Tibial artery (tissue), 4 donors: ENCODE measurements around the gene THRB.
A peak's percentile ranks its signal among the peaks of the same experiment; 100 is the strongest.

Experiments used
- DNase-seq, 2 donors: peaks; one replicate each; pipeline ENCODE4 v3.0.0-alpha.2; 2019
- H3K27ac ChIP-seq, 2 donors: fragments of 200-600 bp; sonication (generic) in 1 of 2; 1 replicate in 1 of 2; 2 replicates in 1 of 2; pipeline ENCODE4 v1.5.1; 2018 to 2019; ENCODE audit warnings: mild to moderate bottlenecking in 1 of 2
- H3K27me3 ChIP-seq, 2 donors: fragments of 200-600 bp; sonication (generic) in 1 of 2; one replicate each; pipeline versions ENCODE4 v1.5.1 to v1.6.0; 2016 to 2019
- H3K36me3 ChIP-seq, 3 donors: fragments of 200-600 bp; sonication (generic) in 2 of 3; one replicate each; pipeline ENCODE4 v1.5.1; 2016 to 2019; ENCODE audit warnings: mild to moderate bottlenecking in 2 of 3
- H3K4me1 ChIP-seq, 4 donors: fragments of 200-600 bp; sonication (generic) in 2 of 4; 1 replicate in 3 of 4; 2 replicates in 1 of 4; pipeline ENCODE4 v1.5.1; 2016 to 2019
- H3K4me3 ChIP-seq, 2 donors: fragments of 200-600 bp; sonication (generic) in 1 of 2; 1 replicate in 1 of 2; 2 replicates in 1 of 2; pipeline ENCODE4 v1.5.1; 2018 to 2019; ENCODE audit warnings: mild to moderate bottlenecking in 2 of 2
- H3K9me3 ChIP-seq, 3 donors: fragments of 200-600 bp; sonication (generic) in 1 of 3; one replicate each; pipeline ENCODE4 v1.5.1; 2016 to 2019
- CTCF ChIP-seq, 2 experiments: fragments of 200-600 bp in 1 of 2; fragments of 450-650 bp in 1 of 2; IDR thresholded peaks; one replicate each; pipeline ENCODE4 v1.5.1; 2017 to 2019; ENCODE audit warnings: antibody characterized with exemption in 2 of 2, mild to moderate bottlenecking in 1 of 2, moderate library complexity in 1 of 2
- intact Hi-C: fragments of 100-400 bp; cut with DNase I; formaldehyde crosslinking; loops from one replicate; pipeline ENCODE4 v1.15.0; 2023; ENCODE audit warnings: low total_unique reads

THRB gene

GRCh38 chr3:24320601-24321000 lies 174.0 kb downstream of the THRB start:
- Histone ChIP-seq H3K9me3 (no peaks in the 10 kb centered on the region), H3K27me3 (no peaks in the 10 kb centered on the region), H3K36me3 (peaks cover 0 to 6% (median 0%) of the 10 kb centered on the region in 3 donors), H3K27ac (no peak overlapping the region), H3K4me1 (peaks cover 0 to 15% (median 10%) of the 10 kb centered on the region in 4 donors), H3K4me3 (no peak overlapping the region)
- intact Hi-C loops: no loop called here
- no peak for TF ChIP-seq CTCF (IDR thresholded peaks at IDR 0.05)
- no peak for DNase-seq

- no peak for TF ChIP-seq CTCF (IDR thresholded peaks at IDR 0.05)
- DNase-seq: no peak
- peaks cover 0 to 24% (median 10%) of the 10 kb centered on the region in 4 donors for H3K4me1 ChIP-seq
- H3K36me3 ChIP-seq: peaks cover 0 to 6% (median 0%) of the 10 kb centered on the region in 3 donors
- no peak overlapping the region for H3K4me3 ChIP-seq
- no peaks in the 10 kb centered on the region for H3K9me3 ChIP-seq
- no peaks in the 10 kb centered on the region for H3K27me3 ChIP-seq
- no peak overlapping the region for H3K27ac ChIP-seq
- intact Hi-C loops: no loop called here
Measured at GRCh38 chr3:24318677-24319287, 175.9 kb downstream of the THRB start.

GRCh38 chr3:24316887-24317383 lies 177.7 kb downstream of the THRB start:
- TF ChIP-seq CTCF (IDR thresholded peaks at IDR 0.05): no peak

GRCh38 chr3:24315971-24316370 lies 178.7 kb downstream of the THRB start:
- H3K27ac ChIP-seq: peak overlapping the region in 1 of 2 donors; percentile 25
- DNase-seq: no peak
- no peaks in the 10 kb centered on the region for H3K9me3 ChIP-seq
- H3K27me3 ChIP-seq: no peaks in the 10 kb centered on the region
- intact Hi-C loops: no loop called here
- peaks cover 0 to 6% (median 0%) of the 10 kb centered on the region in 3 donors for H3K36me3 ChIP-seq
- peaks cover 0 to 49% (median 20%) of the 10 kb centered on the region in 4 donors for H3K4me1 ChIP-seq
- H3K4me3 ChIP-seq: no peak overlapping the region
- TF ChIP-seq CTCF (IDR thresholded peaks at IDR 0.05): no peak

More at GRCh38 chr3:24316887-24317383, 177.7 kb downstream of the THRB start:
- H3K4me1 ChIP-seq: peaks cover 0 to 42% (median 18%) of the 10 kb centered on the region in 4 donors
- H3K27me3 ChIP-seq: no peaks in the 10 kb centered on the region
- no peak for DNase-seq
- no peaks in the 10 kb centered on the region for H3K9me3 ChIP-seq
- peak overlapping the region; percentile 22 to 25 for H3K27ac ChIP-seq
- peaks cover 0 to 6% (median 0%) of the 10 kb centered on the region in 3 donors for H3K36me3 ChIP-seq
- no peak overlapping the region for H3K4me3 ChIP-seq
- intact Hi-C loops: no loop called here

GRCh38 chr3:24315356-24315755 lies 179.3 kb downstream of the THRB start:
- TF ChIP-seq CTCF (IDR thresholded peaks at IDR 0.05): no peak
- Histone ChIP-seq H3K4me3 (no peak overlapping the region), H3K4me1 (peaks cover 0 to 49% (median 20%) of the 10 kb centered on the region in 4 donors), H3K27me3 (no peaks in the 10 kb centered on the region), H3K36me3 (peaks cover 0 to 6% (median 0%) of the 10 kb centered on the region in 3 donors), H3K27ac (no peak overlapping the region), H3K9me3 (no peaks in the 10 kb centered on the region)
- no peak for DNase-seq
- intact Hi-C loops: no loop called here
